NK-92 treated with Interleukin-12 subunit alpha and Interleukin-12 subunit beta, amount 100 ng/mL, for 24 hours (cell line): ENCODE results near the gene DPRX.

Experiments
- DNase-seq: peaks from one replicate; lab custom pipeline; 2025; lab: John Stamatoyannopoulos, UW

DPRX gene, protein sequence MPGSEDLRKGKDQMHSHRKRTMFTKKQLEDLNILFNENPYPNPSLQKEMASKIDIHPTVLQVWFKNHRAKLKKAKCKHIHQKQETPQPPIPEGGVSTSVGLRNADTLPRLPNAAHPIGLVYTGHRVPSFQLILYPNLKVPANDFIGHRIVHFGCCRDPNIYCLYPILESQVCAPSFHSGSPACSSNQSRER

DNA sequence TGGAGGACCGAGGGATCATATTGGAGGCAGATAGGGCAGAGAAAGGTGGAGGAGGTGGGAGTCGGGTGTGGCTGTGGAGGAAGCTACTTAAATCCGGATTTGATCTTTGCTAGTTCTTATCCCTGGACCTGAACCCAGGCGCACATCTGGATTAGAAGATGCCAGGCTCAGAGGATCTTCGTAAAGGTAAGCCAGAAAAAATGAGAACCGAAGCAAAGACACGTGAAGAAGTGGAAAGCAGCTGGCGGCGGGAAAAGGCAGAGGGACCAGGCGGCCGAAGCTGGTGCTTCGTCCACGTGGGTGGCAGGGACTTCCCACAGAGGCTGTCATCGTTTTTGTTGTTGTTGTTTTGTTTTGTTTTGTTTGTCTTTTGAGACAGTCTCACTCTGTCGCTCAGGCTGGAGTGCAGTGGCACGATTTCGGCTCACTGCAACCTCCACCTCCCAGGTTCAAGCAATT, at the start of gene DPRX:
Gene DPRX (plus strand): TSS at position 51 of the 459 bp plus-strand sequence. CDS start 108 bp downstream, at position 159.
- no peak for DNase-seq

DNA sequence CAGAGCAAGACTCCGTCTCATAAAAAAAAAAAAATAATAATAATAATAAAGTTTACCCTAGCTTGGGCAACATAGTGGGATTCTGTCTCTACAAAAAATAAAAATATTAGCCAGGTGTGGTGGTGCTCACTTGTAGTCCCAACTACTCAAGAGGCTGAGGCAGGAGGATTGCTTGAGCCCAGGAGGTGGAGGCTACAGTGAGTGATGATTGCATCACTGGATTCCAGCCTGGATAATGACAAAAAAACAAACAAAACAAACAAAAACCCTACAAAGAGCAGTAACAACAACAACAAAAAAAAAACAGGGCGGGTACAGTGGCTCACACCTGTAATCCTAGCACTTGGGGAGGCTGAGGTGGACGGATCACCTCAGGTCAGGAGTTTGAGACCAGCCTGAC, 48.6 kb upstream of the DPRX start:
- no peak for DNase-seq

DNA sequence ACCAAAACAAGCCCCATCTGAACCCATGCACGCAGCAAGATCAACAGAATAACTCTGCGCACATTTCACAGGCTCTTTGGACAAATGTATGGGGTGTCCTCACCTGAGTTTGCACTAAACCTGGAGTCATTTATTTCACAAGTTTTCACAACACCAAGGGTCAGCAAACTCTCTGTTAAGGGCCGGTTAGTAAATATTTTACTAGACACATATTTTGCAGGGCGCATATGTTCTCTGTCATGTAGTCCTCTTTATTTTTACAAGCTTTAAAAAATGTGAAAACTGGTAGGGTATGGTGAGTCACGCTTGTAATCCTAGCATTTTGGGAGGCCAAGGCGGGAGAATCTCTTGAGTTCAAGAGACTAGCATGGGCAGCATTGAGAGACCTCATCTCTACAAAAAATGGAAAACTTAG, 45.5 kb upstream of the DPRX start:
- no peak for DNase-seq

DNA sequence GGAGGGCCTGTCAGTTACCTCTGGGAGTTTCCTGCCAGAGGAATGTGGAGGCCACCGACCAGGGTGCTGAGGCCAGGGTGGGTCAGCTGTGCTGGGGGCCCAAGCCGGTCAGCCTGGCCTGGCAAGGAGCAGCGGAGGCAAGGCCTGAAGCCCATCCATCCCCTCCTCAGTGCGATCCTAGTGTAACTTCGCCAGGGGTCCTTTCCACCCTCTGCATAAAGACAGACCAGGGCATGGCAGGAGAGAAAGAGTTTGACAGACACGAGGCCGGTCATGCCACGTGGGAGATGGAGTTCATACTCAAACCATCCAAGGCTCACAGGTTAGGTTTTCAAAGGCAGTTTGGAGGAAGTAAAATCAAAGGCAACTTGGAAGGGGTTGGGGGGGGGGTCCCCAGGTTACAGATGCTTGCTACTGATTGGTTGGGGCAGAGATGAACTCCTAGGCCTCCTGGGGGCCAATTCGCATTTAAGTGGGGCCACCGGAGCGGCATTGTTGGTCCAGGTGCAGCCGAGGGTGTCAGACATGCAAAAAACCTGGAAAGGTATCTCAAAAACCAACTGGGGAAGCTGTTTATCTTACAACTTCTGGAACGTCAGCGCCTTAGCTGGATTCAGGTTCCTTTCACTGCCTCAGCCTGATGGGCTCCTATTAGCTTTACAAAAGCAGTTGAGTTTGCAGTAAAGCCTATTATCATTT, 36.8 kb upstream of the DPRX start:
- no peak for DNase-seq

DNA sequence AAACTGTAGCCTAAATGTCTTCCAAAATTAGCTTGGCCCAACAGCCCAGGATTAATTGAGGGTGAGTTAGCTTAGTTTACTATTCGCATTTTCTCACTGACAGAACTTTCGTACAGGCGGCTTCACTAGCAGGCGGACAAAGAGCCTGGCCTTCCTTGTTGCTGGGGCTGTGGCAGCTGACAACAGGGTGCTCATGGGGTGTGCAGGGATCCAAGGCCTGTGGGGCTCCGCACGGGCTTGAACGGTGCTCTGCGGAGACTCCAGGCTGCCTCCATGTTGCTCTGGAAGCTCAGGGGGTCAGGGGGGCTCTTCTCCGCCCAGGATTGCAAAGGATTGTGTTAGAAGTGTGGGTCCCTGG, 36.3 kb upstream of the DPRX start:
- no peak for DNase-seq

DNA sequence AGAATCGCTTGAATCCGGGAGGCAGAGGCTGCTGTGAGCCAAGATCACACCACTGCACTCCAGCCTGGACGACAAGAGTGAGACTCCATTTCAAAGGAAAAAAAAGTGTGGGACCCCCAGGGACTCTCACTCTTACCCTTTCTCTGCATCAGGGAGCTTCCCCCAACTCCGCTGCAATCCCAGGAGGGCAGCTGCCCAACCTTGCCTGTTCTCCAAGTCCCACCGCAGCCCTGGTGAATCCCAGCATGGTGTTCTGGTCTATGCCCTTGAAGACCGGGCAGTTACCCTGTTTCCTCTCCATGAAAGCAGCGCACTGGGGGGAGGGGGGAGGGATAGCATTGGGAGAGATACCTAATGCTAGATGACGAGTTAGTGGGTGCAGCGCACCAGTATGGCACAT, 35.7 kb upstream of the DPRX start:
- DNase-seq = no peak

DNA sequence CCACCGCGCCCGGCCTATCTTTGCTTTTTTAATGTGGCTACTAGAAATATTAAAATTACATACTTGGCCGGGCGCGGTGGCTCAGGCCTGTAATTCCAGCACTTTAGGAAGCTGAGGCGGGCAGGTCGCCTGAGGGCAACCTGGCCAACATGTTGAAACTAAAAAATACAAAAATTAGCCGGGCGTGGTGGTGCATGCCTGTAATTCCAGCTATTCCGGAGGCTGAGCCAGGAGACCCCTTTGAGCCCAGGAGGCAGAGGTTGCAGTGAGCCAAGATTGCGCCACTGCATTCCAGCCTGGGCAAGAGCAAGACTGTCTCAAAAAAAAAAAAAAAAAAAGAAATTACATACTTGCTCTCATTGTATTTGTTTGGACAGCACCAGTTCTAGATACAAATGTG, 34.8 kb upstream of the DPRX start:
- no peak for DNase-seq

DNA sequence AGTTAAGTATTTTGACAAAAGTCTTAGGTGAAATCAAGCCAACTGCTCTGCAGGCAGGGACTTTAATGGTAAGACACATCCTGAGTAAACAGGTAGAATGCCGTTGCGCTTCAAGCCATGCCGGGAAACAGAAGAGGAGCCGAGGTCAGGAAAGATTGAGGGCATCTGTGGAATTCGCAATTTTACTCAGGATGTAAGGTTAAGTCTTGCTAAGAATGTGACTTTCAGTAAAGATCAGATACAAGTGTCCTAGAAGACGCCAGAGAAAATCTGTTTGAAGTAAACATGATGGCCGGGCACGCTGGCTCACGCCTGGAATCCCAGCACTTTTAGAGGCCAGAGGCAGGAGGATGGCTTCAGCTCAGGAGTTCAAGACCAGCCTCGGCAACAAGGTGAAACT, 33.4 kb upstream of the DPRX start:
- no peak for DNase-seq

DNA sequence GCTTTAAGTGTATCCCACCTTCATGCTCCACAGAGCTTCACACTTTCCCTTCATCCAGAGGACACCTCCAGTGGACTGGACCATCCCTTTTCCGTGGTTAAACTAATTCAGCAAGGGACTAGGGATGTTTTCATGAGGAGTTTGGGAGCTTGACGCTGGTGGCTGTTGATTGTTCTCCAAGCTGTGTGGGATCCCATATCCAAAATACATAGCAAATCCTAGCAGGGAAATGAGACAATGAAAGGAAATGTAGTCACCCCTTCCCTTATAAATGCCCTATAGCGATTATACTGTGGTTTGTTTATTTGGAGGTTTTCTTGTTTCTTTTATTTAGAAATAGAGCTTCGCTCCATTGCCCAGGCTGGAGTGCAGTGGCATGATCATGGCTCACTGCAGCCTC, 31.6 kb upstream of the DPRX start:
- no peak for DNase-seq

DNA sequence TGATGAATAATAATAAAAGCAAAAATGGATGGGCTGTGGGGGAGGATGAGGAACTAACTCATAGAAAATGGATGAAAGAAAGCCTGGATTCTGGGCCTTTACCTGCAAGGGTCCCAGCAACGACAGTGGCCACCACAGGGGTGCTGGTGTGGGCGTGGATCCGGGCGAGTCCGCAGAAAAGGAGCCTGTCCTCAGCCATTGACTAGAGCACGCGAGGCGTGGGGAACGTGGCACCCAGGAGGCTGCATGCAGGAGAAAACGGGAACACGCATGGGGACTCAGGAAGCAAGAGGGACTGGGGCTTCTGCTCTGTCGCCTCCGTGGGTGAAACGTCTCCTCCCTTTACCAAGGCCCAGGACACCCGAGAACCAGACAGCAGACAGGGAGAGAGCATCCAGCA, 25.8 kb upstream of the DPRX start:
- DNase-seq = no peak

DNA sequence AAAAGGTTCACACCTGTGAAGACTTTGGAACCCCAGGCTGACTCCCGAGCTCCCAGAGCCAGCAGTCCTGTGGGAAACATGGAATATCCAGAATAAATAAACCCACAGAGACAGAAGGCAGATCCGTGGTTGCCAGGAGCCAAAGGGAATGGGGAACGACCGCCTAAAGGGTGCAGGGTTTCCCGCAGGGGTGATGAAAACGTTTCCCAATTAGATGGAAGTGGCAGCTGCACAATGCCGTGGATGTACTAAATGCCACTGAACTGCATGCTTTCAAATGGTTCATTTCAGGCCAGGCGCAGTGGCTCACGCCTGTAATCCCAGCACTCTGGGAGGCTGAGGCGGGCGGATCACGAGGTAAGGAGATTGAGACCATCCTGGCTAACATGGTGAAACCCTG, 23.4 kb upstream of the DPRX start:
- DNase-seq = no peak

DNA sequence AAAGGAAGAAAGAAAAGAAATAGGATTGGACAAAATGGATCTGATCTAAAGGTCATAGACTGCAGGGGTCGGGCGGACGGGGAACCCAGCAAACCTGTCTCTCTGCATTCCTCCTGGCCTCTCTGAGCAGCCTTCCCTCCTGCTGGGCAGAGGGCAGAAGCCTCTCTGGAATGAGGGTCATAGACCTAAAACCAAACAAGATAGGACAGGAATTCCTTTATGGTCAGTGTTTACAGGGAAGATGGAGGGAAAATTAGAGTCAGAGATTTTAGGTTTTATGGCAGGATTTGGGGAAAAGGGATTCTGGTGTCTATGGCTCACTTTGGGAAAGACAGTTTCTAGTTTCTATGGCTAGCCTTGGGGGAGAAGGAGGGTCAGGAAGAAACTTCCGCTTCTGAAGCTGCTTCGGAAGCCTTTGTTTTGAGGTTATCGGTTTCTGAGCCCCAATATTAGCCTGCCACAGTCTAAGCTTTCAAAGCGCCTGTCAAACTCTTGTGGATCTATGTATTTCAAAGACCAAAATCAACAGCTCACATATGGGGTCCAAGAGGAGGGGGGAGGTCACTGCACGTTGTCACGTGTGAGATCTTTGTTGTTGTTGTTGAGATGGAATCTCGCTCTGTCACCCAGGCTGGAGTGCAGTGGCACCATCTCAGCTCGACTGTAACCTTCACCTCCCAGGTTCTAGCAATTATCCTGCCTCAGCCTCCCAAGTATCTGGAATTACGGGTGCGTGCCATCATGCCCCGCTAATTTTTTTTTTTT, 18.9 kb upstream of the DPRX start:
- DNase-seq = no peak

DNA sequence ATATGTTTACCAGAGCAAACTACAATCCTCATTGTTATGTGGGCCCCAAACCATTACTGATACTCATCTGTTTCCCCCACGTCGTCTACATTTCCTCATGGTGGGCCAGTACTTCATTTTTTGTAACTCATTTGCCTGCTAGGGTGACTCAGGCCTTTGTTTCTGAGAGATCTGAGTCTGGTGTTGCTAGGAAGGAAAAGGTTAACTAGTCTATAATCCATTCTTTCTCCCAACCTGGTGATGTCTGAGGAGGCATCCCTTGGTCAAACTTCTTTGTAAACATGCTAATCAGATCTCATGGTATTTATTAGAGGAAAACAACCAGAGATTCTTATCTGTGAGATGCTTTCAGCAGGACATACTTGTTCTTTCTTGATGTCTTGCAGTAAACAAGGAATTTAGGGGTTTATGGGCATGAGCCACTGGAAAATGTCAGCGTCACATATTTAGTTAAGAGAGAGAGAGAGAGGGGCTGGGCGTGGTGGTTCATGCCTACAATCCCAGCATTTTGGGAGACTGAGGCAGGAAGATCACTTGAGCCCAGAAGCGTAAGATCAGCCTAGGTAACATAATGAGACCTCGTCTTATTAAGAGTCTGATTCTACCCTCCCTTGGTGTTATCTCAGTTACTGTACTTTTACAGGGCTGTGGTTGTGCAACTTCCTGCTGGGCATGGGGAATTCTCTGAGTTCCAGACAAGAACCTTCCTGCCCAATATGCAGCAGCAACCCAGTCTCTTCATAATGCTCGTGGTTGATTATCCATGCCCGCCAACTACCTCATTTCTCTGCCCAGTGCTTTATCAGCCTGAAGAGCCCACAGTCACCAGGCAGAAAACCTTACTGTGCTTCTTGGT, 9.7 kb upstream of the DPRX start:
- DNase-seq = no peak

DNA sequence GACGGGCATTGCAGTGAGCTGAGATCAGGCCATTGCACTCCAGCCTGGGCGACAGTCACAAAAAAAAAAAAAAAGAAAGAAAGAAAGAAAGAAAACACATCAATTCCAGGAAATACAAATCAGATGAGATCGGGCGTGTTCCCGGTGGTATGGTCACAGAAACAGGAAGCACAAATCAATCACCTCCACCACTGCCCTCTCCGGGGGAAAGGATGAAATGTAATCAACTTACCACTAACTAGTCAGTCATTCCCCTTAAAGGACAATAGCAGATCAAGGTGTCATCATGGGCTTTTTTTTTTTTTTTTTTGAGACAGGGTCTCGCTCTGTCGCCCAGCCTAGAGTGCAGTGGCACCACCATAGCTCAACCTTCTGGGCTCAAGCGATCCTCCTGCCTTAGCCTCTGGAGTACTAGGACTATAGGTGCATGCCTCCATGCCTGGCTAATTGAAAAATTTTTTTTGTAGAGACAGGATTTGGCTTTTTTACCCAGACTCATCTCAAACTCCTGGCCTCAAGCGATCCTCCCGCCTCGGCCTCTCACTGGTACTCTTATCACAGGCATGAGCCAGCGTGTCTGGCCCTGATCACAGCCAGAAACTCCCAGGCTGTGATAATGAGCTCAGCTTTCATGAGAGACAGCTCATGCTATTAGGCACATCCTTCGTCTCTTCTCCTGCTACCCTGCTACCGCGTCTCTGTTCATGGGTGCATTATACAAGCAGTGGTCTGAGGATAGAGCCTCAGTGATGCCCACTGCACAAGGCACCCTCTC, 6.8 kb upstream of the DPRX start:
- no peak for DNase-seq

DNA sequence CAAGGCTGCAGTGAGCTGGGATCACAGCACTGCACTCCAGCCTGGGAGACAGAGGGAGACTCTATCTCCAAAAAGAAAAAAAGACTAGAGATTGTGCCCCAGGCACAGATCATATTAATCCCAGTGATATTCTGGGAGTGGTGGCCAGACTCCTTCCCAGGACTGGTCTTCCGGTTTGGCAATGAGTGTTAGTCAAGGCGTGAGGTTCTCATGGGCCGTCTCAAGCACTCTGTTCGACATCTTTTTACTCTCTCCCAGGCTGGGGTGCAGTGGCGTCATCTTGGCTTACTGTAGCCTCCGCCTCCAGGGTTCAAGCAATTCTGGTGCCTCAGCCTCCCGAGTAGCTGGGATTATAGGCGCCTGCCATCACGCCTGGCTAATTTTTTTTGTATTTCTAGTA, 5.3 kb upstream of the DPRX start:
- no peak for DNase-seq

DNA sequence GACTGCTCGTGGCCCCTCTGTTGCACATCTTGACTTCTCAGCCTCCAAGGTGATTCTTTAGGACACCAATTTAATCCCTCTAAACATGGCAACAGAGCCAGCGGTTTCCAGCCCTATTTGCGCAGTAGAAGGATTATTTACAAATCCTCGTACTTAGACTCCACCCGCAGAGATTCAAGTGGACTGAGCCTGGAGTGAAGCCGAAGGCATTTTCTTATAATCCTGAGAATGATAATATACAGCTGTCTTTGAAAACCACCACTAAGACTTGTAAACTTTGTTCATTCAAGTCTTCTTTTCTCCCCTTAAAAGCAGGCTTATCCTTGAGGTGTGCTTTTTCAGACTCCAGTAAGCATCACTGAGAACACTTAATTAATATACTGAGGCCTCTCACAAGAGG, 4.8 kb upstream of the DPRX start:
- no peak for DNase-seq

DNA sequence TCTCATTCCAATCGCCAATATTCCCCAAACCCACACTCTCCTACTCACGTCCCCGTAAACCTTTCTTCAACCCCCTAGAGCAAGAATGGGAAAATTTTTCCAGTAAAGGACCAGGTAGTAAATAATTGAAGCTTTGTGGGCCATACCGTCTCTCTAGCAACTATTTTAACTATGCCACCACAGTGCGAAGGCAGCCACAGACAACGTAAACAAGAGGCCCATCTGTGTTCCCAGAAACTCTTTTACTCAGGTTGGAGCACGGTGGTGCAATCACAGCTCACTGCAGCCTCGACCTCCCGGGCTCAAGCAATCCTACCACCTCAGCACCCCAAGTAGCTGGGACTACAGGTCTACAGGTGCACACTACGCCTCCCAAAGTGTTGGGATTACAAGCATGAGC, 3.0 kb downstream of the DPRX start:
- DNase-seq = no peak

DNA sequence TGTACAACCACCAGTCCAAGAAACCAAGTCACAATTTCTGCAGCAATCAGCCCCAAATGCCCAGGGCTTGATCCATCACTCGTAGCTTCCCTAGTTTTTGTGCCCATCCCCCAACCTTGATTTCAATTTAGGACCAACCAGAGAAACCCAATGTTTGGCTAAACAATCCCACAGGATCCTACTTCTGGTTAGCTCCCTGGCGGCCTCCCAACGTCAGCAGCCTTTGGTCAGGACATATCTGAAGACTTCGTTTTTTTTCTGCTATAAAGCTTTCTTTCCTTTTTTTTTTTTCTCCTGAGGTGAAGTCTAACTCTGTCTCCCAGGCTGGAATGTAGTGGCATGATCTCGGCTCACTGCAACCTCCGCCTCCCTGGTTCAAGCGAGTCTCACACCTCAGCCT, 7.7 kb downstream of the DPRX start:
- DNase-seq = no peak

DNA sequence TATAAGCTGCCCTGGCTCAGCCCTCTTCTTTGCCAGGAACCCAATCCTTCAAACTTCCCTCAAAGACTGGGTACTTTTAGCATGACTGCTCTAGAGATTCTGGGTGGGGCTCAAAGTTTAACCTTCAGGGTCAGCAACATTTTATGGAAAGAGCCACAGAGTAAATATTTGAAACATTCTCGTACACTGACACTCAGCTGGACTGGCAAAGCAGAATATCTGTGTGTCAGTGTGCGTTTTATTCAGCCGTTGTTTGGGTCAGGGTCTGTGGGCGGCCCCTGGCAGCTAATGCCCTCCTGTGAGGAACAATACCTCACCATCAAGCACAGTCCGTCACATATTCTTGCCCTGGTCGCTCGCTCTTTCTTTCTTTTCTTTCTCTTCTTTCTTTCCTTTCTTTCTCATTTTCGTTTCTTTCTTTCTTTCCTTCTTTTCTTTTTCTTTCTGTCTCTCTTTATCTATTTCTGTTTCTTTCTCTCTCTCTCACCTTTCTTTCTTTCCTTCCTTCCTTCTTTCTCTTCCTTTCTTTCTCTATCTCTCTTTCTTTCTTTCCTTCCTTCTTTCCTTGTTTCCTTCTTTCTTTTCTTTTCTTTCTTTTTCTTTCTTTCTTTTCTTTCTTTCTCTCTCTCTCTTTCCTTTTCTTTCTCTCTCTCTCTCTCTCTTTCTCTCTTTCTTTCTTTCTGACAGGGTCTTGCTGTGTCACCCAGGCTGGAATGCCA, 10.7 kb downstream of the DPRX start:
- DNase-seq = no peak

DNA sequence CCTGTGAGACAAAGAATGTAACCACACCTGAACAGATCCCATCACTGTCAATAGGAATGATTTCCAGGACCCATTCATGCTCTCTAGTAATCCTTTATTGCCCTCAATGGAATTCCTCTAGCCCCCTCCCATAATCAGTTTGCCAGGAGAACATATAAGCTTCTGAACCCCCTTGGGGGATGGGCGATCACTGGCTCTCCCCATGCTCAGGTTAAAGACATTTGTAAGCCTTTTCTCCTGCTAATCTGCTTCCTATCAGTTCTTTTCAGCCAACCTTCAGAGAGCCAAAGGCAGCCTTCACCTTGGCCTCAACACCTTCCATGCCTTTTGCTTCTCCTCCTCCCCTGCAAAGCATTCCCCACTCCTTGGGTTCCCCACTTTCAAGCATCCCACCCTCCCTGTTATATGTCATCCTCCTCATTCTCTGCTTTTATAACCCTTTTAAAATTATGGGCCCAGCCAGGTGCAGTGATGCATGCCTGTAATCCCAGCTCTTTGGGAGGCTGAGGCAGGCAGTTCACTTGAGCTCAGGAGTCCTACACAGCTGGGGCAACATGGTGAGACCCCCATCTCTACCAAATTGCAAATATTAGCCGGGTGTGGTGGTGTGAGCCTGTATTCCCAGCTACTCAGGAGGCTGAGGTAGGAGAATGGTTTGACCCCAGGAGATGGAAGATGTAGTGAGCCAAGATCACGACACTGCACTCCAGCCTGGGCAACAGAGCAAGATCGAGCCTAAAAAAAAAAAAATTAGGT, 12.4 kb downstream of the DPRX start:
- DNase-seq = no peak
